Progenitor cell of endocrine pancreas (in vitro differentiated cells): ENCODE measurements around the gene SLC26A3. TPM values are rescaled to one million over a fixed set of nuclear protein-coding genes. Genes with fewer than 3 reads are reported as not detected.
"Not testable (repeated sequence)": the region's sequence is repeated elsewhere in the genome, so short reads cannot be mapped to it uniquely, and the experiment has no call there.

Experiments used
- DNase-seq: peaks from one replicate; pipeline ENCODE4 v3.0.0; 2021; ENCODE audit warnings: low spot score; ENCODE audit not compliant: unreplicated experiment
- H3K27ac Mint-ChIP-seq: 2 replicates; pipeline ENCODE4 v1.8.0; 2021; ENCODE audit warnings: mild to moderate bottlenecking, moderate library complexity, mixed read lengths
- H3K27me3 Mint-ChIP-seq: 2 replicates; pipeline ENCODE4 v1.8.0; 2021; ENCODE audit warnings: mixed read lengths
- H3K36me3 Mint-ChIP-seq: 2 replicates; pipeline ENCODE4 v1.8.0; 2022; ENCODE audit warnings: mixed read lengths; ENCODE audit not compliant: insufficient read depth
- H3K4me1 Mint-ChIP-seq: 2 replicates; pipeline ENCODE4 v1.8.0; 2021; ENCODE audit warnings: low read depth, mixed read lengths
- H3K4me3 Mint-ChIP-seq: 2 replicates; pipeline ENCODE4 v1.8.0; 2021; ENCODE audit warnings: low read depth, mild to moderate bottlenecking, moderate library complexity, mixed read lengths
- H3K9me3 Mint-ChIP-seq: 2 replicates; pipeline ENCODE4 v1.8.0; 2021; ENCODE audit warnings: low read depth, mixed read lengths
- long read RNA-seq: library from polyadenylated mRNA; unstranded; transcript quantifications from one replicate; pipeline ENCODE4 v2.0.0, GENCODE V29; 2020
- total RNA-seq: library from RNA; stranded (reverse); gene quantifications from 2 replicates; pipeline ENCODE4 v1.2.1, GENCODE V29; 2021
- TF ChIP-seq, protein P1 (sequence below): fragments of 200-600 bp; sonication (generic); IDR thresholded peaks from one replicate; pipeline ENCODE4 v1.5.0; 2021; ENCODE audit warnings: antibody characterized with exemption, mild to moderate bottlenecking; ENCODE audit not compliant: unreplicated experiment

Gene SLC26A3
- 2.0 and 2.8 TPM in 2 replicates for total RNA-seq
- long read RNA-seq, transcript SLC26A3-201 (21 exons, 2,863 nt): major isoform, 12 of 21 reads
- long read RNA-seq, partial matches to known transcripts: 3 of 21 reads
- long read RNA-seq, other reads (novel, unspliced or antisense): 6 of 21 reads

DNA sequence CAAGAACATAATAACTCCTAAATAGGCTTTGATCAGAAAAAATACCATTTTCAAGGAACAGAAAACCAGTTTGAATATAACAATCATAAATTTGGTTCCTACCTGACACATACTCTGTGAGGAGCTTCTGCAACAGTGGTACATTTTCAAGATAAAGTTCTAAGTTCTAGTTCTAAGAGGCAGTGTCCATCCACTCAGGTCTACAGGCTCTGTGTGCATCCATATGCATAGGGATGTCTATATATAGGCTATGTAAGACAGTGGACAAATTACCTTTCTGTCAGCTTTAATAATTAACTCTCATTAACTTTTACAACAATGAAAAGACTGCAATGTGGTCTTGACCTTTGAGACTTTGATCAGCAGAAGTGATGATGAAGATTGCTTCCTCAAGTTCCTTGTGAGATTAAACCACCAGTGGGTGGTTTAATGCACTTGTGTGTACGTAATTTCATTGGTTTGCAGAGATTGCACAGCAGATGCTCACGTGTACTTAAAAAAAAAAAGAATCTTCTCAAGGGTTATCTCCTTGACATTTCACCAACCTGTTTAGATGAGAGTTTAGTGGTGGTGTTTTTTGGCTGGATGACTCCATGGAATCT is at the start of gene SLC26A3:
Gene SLC26A3, minus strand, starts transcription at position 215 of the 602 bp plus-strand sequence. CDS start 8,714 bp downstream, outside the sequence.
- Mint-ChIP-seq H3K9me3 (peaks cover 27% of the 10 kb centered on the region), H3K27me3 (no peaks in the 10 kb centered on the region), H3K36me3 (peaks cover 5% of the 10 kb centered on the region), H3K27ac (no peak within 1 kb of the TSS), H3K4me1 (peaks cover 26% of the 10 kb centered on the region), H3K4me3 (no peak within 1 kb of the TSS)
- no peak for DNase-seq
- TF ChIP-seq, protein P1, sequence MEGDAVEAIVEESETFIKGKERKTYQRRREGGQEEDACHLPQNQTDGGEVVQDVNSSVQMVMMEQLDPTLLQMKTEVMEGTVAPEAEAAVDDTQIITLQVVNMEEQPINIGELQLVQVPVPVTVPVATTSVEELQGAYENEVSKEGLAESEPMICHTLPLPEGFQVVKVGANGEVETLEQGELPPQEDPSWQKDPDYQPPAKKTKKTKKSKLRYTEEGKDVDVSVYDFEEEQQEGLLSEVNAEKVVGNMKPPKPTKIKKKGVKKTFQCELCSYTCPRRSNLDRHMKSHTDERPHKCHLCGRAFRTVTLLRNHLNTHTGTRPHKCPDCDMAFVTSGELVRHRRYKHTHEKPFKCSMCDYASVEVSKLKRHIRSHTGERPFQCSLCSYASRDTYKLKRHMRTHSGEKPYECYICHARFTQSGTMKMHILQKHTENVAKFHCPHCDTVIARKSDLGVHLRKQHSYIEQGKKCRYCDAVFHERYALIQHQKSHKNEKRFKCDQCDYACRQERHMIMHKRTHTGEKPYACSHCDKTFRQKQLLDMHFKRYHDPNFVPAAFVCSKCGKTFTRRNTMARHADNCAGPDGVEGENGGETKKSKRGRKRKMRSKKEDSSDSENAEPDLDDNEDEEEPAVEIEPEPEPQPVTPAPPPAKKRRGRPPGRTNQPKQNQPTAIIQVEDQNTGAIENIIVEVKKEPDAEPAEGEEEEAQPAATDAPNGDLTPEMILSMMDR: no peak

- H3K4me3 Mint-ChIP-seq: no peak overlapping the region
- no peak for DNase-seq
- no peaks in the 10 kb centered on the region for H3K9me3 Mint-ChIP-seq
- no peak overlapping the region for H3K27ac Mint-ChIP-seq
- TF ChIP-seq, protein P1: no peak
- no peaks in the 10 kb centered on the region for H3K36me3 Mint-ChIP-seq
- H3K27me3 Mint-ChIP-seq: peaks cover 11% of the 10 kb centered on the region
- H3K4me1 Mint-ChIP-seq: no peaks in the 10 kb centered on the region
Observed at GRCh38 chr7:107850643-107851042, 47.6 kb upstream of the SLC26A3 start.

DNA sequence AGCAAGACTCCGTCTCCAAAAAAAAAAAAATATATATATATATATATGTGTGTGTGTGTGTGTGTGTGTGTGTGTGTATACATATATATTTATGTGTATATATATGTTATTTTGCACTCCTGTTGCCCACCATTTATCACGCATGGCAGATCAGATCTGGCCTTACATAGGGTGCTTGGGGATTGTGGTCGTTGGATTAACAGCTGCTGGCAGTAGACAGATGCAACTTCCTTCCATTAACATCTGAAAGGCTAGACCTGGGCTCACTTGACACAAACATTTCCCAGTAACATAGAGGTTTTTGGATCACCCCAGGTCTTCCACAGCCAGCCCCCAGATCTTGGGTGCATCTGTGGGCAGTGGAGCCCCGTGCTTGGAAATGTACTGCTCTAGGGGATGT is 47.2 kb upstream of the SLC26A3 start:
- peaks cover 11% of the 10 kb centered on the region for H3K27me3 Mint-ChIP-seq
- H3K27ac Mint-ChIP-seq: no peak overlapping the region
- TF ChIP-seq, protein P1: no peak
- no peaks in the 10 kb centered on the region for H3K9me3 Mint-ChIP-seq
- no peaks in the 10 kb centered on the region for H3K36me3 Mint-ChIP-seq
- DNase-seq: no peak
- no peaks in the 10 kb centered on the region for H3K4me1 Mint-ChIP-seq
- H3K4me3 Mint-ChIP-seq: no peak overlapping the region

- not testable (repeated sequence) for H3K27ac Mint-ChIP-seq, H3K4me3 Mint-ChIP-seq, H3K4me1 Mint-ChIP-seq, DNase-seq, H3K36me3 Mint-ChIP-seq, H3K9me3 Mint-ChIP-seq, H3K27me3 Mint-ChIP-seq
Observed at GRCh38 chr7:107848211-107848610, 45.2 kb upstream of the SLC26A3 start.

GRCh38 chr7:107847836-107848175 is 44.8 kb upstream of the SLC26A3 start:
- not testable (repeated sequence) for H3K36me3 Mint-ChIP-seq, H3K4me3 Mint-ChIP-seq, H3K4me1 Mint-ChIP-seq, H3K27me3 Mint-ChIP-seq, H3K9me3 Mint-ChIP-seq, H3K27ac Mint-ChIP-seq, DNase-seq

- no peak overlapping the region for H3K27ac Mint-ChIP-seq
- no peak overlapping the region for H3K4me3 Mint-ChIP-seq
- H3K36me3 Mint-ChIP-seq: peaks cover 2% of the 10 kb centered on the region
- H3K9me3 Mint-ChIP-seq: peaks cover 5% of the 10 kb centered on the region
- H3K27me3 Mint-ChIP-seq: no peaks in the 10 kb centered on the region
- DNase-seq: no peak
- TF ChIP-seq, protein P1: no peak
- H3K4me1 Mint-ChIP-seq: no peaks in the 10 kb centered on the region
Observed at GRCh38 chr7:107847168-107847835, 44.3 kb upstream of the SLC26A3 start.
